Activated CD8-positive, alpha-beta memory T cell treated with anti-CD3 and anti-CD28 coated beads for 36 hours (primary cell): ENCODE data around the gene ATAT1. TPM values are rescaled to one million over a fixed set of nuclear protein-coding genes. Genes with fewer than 3 reads are reported as not detected.
"Not testable (repeated sequence)": the region's sequence is repeated elsewhere in the genome, so short reads cannot be mapped to it uniquely, and the experiment has no call there.

ENCODE experiments used
- CTCF ChIA-PET: fragments of 350-600 bp; sonication (Branson Sonifier 250); formaldehyde crosslinking; loops from one replicate; lab custom pipeline; 2021; ENCODE audit warnings: antibody characterized with exemption; lab: Charles Lee
- POLR2A ChIA-PET: fragments of 350-600 bp; sonication (Branson Sonifier 250); formaldehyde crosslinking; loops from one replicate; lab custom pipeline; 2021; ENCODE audit warnings: antibody characterized with exemption; lab: Charles Lee
- total RNA-seq, 2 experiments: library from RNA; stranded (reverse); gene quantifications; one replicate each; pipeline ENCODE4 v1.2.3, GENCODE V29; 2021

The ATAT1 gene
- total RNA-seq, 2 experiments from 2014 or later: 9.7 to 9.8 TPM

DNA sequence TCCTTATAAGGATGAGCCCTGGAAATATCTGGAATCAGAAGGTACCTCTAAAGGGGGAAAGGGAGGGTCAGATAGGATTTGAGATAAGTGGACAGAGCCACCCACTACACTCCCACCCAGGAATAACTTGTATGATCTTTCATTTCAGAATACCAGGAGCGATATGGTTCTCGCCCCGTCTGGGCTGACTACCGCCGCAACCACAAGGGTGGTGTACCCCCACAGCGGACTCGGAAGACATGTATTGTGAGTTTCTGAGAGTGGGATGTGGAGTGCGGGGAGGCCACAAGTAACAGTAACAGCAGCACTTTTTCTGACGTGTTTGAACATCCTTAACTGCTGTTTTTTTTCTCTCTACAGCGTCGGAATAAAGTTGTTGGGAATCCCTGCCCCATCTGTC, 7.1 kb upstream of the ATAT1 start:
- ChIA-PET CTCF (interaction anchor here (1.6 kb wide), 1 partner anchor 111 kb away, joined by 4 read pairs; no protein-coding TSS in a partner anchor), POLR2A (no interaction called here)

DNA sequence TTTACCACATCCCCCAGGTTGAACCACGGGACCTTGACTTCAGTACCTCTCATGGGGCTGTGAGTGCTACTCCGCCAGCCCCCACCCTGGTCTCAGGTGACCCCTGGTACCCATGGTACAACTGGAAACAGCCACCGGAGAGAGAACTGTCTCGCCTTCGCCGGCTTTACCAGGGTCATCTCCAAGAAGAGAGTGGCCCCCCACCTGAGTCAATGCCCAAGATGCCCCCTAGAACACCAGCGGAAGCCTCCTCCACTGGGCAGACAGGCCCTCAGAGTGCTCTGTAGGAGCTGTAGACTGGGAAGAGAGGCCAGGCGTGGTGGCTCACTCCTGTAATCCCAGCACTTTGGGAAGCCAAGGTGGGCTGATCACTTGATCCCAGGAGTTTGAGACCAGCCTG, 1.2 kb upstream of the ATAT1 start:
- ChIA-PET POLR2A (interaction anchor here (0.6 to 0.7 kb wide), 2 partner anchors 139 to 298 kb away, joined by 3 to 4 read pairs; no protein-coding TSS in a partner anchor), CTCF (interaction anchor here (0.6 to 1.3 kb wide), 5 partner anchors 8 to 105 kb away, joined by 3 to 4 read pairs (median 4); partner anchors contain the start of gene MRPS18B)

DNA sequence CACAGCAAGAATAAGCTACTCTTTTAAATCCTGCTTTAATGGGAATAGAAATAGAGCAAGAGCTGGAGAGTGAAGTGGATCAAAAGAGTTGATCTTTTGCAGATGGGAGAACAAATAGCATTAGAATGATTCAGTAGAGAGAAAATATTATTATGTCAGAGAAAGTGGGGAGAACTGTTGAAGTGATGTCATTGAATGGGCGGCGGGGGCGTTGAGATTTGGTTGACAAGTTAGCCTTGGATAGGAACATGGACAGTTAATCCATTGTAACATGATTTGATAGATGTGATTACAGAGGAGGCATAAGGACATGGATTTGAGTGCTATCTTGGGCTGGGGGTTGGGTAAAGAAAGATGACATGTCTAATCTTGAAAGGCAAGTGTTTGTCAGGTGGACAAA, 9.2 kb downstream of the ATAT1 start:
- POLR2A ChIA-PET: no interaction called here

DNA sequence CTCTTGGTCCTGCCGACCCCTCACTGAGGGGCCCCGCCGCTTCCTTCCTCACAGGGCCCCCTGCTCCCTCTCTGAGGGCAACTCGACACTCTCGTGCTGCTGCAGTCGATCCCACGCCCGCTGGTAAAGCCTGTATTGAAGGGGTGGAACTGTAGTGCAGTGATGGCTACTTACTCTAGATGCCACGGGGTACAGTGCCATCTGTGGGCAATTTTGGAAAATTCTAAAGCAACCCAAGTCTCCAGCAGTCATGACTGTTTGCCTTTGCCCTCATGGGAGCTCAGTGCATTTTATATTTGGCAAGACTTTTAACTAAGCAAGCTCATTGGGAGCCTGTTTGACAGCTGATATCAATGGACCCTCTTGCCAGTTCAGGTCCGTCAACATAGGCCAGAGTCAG, 13.8 kb downstream of the ATAT1 start:
- ChIA-PET CTCF (interaction anchor here (1.1 to 1.3 kb wide), 2 partner anchors 13 to 90 kb away, joined by 3 read pairs; no protein-coding TSS in a partner anchor), POLR2A (no interaction called here)

More for the DNA sequence above, 9.2 kb downstream of the ATAT1 start:
- CTCF ChIA-PET: interaction anchor here (0.7 kb wide), 1 partner anchor 99 kb away, joined by 4 read pairs; no protein-coding TSS in a partner anchor

DNA sequence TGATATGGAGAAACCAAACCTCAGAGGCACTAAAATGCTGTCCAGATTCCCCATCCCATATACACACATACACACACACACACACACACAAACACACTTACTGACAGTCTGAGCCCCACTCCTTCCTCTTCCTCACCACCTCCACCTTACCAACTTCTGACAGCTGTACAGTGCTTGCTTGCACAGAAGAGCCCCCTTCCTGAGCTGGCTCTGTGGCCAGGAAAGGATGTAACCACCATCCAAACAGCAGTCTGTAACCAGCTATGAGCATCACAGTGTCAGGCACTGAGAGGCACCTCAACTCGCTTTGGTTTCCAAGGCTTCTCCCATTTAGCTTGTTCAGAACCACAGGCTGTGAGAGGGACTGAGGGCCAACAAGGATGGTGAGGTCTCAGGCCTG, 14.4 kb downstream of the ATAT1 start:
- POLR2A ChIA-PET: interaction anchor here (0.6 kb wide), 1 partner anchor 42 kb away, joined by 3 read pairs; no protein-coding TSS in a partner anchor
- CTCF ChIA-PET: interaction anchor here (0.6 to 1.3 kb wide), 4 partner anchors 12 to 536 kb away, joined by 3 read pairs; no protein-coding TSS in a partner anchor

DNA sequence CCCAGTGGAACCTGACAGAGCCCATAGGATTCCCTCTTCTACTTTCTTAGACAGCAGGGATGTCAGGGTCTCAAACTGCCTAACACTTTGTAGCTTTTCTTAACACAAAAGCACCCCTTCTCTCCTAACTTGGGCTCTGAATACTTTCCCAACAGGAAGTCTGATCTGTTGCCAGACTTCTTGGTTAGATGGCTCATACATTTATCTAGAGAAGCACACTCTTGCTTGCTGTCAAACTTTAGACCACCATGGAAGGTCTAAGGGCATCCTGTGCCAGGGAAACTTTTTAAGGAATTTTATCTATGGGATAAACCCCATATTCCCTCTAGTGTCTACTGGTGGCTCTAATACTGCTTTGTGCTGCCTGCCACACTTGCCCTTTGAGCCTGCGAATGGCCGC, 17.0 kb downstream of the ATAT1 start:
- CTCF ChIA-PET: interaction anchor here (0.6 to 1.2 kb wide), 2 partner anchors 14 to 102 kb away, joined by 3 read pairs; no protein-coding TSS in a partner anchor
- POLR2A ChIA-PET: no interaction called here

DNA sequence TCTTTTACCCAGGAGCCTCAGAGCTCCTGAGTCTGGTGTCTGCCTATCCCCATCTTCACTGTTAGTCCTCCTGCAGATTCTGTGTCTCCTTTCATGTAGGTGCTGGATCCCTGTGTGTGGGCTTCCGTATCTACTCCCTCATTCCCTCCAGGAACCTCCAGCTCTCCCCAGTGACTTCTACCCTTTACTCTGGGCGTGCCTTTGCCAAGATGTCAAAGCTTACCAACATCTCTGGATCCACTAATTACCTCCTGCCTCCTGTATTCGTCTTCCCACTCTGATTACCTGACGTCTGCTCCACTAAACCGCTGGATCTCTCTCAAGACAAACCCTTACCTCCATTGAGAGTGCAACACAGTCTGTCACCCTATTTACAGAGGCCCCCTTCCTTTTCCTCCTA, 18.1 kb downstream of the ATAT1 start:
- POLR2A ChIA-PET: interaction anchor here (0.6 kb wide), 1 partner anchor 83 kb away, joined by 7 read pairs; no protein-coding TSS in a partner anchor
- CTCF ChIA-PET: no interaction called here

DNA sequence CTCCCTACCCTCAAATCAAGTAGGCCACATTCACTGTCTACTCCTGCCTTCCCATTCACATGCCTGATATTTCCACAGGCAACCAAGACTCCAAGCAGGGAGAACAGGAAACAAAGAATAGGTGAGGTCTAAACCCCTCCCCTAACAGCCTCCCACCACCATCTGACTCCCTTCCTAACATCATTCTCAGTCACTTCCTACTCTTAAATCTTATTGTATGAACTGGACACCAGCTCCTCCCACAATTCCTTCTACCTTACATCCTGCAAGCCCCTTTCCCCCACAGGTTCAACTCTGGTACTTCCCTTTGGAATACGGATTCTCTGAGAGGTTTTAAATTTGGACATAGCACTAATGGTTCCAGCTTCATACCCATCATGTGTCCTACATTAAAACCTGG, 19.3 kb downstream of the ATAT1 start:
- ChIA-PET POLR2A (interaction anchor here (1.6 kb wide), 1 partner anchor 31 kb away, joined by 3 read pairs; no protein-coding TSS in a partner anchor), CTCF (interaction anchor here (0.6 to 1.3 kb wide), 3 partner anchors 20 to 88 kb away, joined by 3 to 4 read pairs (median 4); no protein-coding TSS in a partner anchor)

DNA sequence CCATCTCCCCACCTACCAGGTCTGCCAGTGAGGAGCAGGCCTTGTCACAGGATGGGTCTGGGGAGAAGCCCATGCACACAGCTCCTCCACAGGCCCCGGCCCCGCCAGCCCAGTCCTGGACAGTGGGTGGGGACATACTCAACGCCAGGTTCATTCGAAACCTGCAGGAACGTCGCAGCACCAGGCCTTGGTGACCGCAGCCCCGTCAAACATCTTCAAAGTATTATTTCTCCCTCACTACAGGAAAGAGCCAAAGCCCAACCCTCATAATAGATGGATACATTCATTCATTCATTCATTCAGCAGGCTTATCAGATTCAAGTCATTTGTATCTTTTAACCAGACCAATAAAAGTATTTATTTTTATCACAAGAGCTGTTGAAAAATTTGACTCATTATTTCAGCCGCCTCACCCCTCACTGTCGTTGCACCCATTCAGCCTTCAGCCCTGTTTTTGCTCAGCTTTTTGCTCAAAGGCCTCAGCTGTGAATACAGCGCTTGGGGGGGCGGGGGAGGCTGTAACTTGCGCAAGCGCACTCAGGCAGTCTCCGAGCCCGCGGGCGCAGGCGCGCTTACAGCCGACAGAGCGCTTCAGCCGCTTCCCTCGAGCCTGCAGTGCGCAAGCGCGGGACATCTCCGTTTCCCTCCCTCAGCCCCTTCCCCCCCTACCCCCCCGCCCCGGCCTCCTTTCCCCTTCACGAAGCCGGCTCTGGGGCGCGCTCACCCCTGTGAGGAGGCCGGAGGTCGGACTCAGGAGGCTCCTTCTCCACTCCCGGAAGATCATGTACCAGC, 20.0 kb downstream of the ATAT1 start, which contains the start of gene C6orf136:
Gene C6orf136 (plus strand): TSS at position 684 of the 792 bp plus-strand sequence. CDS start 99 bp downstream, at position 783.
- ChIA-PET CTCF (interaction anchor here (0.6 to 1.3 kb wide), 5 partner anchors 33 to 90 kb away, joined by 3 to 4 read pairs (median 3); no protein-coding TSS in a partner anchor), POLR2A (interaction anchor here (0.6 to 1.6 kb wide), 5 partner anchors 20 to 157 kb away, joined by 3 to 12 read pairs (median 3); partner anchors contain the start of gene ATAT1)

DNA sequence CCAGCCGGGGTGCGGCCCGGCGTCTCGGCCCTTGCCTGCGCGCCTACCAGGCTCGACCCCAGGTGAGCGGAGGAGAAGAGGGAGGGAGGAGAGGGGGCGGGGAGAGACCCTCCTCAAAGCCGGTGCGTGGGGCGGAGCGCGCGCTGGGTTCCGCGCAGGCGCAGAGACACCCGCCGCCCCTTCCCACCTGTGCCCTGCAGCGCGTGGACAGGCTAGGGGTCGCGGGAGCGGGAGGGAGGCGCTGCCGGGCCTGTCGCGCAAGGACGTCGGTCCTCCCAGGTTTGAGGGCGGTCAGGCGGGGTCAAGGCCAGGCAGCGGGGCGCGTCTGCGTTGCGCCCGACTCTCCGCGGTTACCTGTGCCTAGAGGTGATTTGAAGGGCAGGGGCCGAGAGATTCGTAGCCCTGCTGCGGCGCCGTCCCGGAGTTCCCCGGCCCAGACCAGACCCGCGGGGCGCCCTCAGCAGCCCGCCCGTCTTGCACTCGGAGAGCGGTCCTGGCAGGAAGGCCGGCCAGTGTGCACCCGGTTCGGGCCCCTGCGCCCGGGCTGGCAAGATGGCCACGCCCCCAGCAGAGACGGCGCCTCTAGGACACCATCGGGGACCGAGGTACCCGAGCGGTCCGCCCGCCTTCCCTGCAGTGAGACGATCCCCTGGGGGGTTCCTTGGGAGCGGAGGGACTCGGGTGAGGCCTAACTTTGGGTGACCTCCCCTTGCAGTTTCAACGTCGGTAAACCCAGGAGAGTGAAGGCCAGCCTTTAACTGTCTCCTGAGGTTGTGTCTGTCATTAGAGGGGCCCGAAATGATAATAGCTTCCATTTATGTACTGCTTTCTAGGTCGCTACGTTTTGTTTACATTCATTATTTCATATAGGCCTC, 20.8 kb downstream of the ATAT1 start:
- CTCF ChIA-PET: interaction anchor here (0.6 to 1.3 kb wide), 4 partner anchors 21 to 75 kb away, joined by 3 to 4 read pairs (median 4); partner anchors contain the start of gene ATAT1
- POLR2A ChIA-PET: interaction anchor here (1.6 kb wide), 1 partner anchor 33 kb away, joined by 3 read pairs; no protein-coding TSS in a partner anchor

DNA sequence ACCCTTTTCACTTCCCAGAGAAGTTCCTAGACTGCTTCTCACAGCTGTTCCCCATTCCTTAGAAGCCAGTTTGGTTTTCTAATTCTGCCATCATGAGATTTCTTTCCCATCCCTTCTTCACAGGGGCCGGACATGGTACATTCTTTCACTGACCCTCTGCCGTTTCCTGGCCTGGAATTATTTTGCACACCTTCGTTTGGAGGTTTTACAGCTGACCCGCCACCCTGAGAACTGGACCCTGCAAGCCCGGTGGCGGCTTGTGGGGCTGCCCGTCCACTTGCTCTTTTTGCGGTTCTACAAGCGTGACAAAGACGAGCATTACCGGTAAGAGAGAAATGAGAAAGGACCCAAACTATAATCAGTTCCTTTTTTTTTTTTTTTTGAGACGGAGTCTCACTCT, 24.5 kb downstream of the ATAT1 start:
- CTCF ChIA-PET: interaction anchor here (0.9 to 1.3 kb wide), 4 partner anchors 21 to 33 kb away, joined by 3 read pairs; partner anchors contain the start of genes DHX16 and MRPS18B
- POLR2A ChIA-PET: interaction anchor here (0.7 kb wide), 1 partner anchor 74 kb away, joined by 4 read pairs; no protein-coding TSS in a partner anchor

DNA sequence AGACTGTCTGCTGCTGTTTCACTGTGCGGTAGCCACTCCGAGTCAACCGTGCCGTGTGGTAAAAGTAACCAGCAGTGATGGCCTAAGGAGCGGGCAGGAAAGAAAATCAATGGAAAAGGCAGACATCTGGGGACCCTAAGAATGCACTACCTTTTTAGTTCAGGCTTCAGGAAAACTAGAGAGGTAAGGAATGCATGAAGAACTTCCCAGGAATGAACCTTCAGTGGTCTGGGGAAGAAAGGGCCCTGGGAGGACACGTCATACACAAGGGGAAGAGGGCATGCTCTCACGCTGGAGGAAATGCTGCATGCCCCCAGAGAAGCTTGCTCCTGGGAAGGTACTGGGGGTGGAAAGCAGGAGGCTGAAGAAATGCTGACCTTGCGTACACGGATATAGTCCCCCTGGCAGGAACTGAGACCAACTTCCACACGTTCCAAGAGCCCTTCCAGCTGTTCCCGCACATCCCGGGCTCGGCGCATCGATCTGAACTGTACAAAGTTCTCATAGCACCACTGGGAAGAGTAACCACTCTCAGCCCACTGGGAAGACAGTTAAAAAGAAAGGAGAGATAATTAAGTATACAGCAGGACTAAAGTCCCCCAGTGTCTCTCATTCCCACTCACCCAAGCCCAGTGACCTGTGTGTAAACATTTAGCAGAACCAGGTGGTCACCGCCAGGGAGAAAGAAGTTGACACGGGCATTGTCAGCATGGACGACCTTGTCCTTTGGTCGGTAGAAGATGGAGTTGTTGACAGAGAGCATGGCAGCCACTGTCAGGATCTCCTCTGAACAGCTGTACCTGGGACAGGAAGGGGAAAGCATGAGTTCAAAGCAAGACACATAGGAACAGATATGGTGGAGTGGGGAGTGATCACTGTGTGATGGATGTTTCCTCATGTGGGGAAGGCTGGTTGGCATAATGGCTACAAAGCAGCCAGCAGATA, 28.4 kb downstream of the ATAT1 start:
- ChIA-PET CTCF (interaction anchor here (1.5 kb wide), 1 partner anchor 425 kb away, joined by 5 read pairs; no protein-coding TSS in a partner anchor), POLR2A (no interaction called here)

DNA sequence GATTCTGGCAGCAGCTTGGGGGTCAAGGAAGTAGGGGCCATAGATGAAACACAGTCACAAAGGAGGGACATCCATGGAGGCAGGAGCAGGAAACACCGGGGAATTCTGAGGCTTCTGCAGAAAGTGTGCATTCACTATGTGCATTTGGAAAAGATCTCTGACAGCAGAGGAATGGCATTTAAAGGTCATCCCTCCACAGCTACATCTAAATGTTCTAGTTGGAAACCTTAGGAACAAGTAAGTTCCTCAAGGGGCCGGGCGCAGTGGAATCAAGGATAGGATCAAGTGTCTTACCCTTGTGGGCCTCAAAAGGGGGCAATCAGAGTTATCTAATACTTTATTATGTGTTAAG, 29.0 kb downstream of the ATAT1 start:
- ChIA-PET POLR2A (interaction anchor here (0.5 kb wide), 1 partner anchor 14 kb away, joined by 4 read pairs; no protein-coding TSS in a partner anchor), CTCF (interaction anchor here (1.5 kb wide), 1 partner anchor 425 kb away, joined by 5 read pairs; no protein-coding TSS in a partner anchor)

DNA sequence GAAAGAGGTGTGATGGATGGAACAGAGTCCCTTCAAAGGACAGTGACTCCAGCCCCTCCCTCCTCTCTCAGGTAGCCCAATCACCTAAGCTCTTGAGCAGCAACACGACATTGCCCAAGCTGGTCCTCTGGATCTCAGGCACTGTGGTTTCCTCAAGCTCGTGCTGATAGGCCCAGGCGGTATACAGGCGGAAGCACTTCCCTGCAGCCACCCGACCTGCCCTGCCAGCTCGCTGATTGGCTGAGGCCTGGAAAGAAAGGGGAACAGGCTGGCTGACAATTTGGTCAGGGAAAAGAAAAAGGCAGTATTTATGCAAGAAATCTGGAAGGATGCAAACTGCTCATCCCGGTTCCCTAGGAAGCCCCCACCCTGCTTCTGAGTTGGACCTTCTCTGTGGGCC, 29.8 kb downstream of the ATAT1 start:
- POLR2A ChIA-PET: no interaction called here
- CTCF ChIA-PET: interaction anchor here (0.5 to 1.5 kb wide), 2 partner anchors 150 to 424 kb away, joined by 3 to 5 read pairs; no protein-coding TSS in a partner anchor

DNA sequence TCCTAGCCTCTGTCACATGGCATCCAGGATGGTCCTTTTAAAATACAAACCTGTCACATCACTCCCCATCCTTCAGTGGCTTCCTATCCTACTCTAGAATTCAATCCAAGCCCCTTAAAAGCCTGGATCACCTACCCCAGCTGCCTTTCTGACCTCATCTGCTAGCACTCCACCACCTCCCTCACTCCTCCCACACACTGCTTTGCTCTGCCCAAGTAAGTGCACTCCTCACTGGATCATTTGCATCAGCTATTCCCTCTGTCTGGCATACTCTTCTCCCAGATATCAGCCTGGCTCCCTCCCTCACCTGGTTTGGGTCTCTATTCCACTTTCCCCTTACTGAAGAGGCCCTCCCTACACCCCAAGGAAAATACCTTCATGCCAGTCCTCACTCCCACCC, 30.8 kb downstream of the ATAT1 start:
- POLR2A ChIA-PET: no interaction called here
- CTCF ChIA-PET: interaction anchor here (0.5 kb wide), 1 partner anchor 14 kb away, joined by 3 read pairs; no protein-coding TSS in a partner anchor

DNA sequence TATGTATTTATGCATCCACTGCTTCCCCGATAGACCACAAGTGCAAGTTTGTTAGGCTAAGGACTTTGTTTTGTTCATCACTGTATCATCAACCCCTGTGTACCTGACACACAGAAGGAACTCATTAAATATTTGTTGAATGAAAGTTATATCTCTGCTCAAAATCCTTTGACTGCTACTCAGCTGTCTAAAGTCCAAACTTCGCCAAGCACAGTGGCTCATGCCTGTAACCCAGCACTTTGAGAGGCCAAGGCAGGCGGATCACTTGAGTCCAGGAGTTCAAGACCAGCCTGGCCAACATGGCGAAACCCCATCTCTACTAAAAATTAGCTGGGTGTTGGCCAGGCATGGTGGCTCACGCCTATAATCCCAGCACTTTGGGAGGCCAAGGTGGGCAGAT, 31.2 kb downstream of the ATAT1 start:
- CTCF ChIA-PET: interaction anchor here (0.5 kb wide), 1 partner anchor 14 kb away, joined by 3 read pairs; no protein-coding TSS in a partner anchor
- POLR2A ChIA-PET: not testable (repeated sequence)
